H1 (cell line): ENCODE results near the gene MARK3. TPM values are rescaled to one million over a fixed set of nuclear protein-coding genes. Genes with fewer than 3 reads are reported as not detected.
"Not testable (repeated sequence)": the region's sequence is repeated elsewhere in the genome, so short reads cannot be mapped to it uniquely, and the experiment has no call there.

ENCODE experiments used
- CTCF ChIA-PET: fragments of 300-600 bp; sonication (Branson Sonifier 250); formaldehyde crosslinking; loops from one replicate; lab custom pipeline; 2021; ENCODE audit not compliant: partially characterized antibody; lab: Charles Lee
- POLR2A ChIA-PET: fragments of 300-600 bp; sonication (Branson Sonifier 250); formaldehyde crosslinking; loops from one replicate; lab custom pipeline; 2021; ENCODE audit warnings: inconsistent platforms; ENCODE audit not compliant: partially characterized antibody; lab: Charles Lee
- DNase-seq, 2 experiments: peaks; one replicate each; pipeline versions ENCODE4 v3.0.0 to v3.0.0-alpha.2; 2010 to 2022; ENCODE audit warnings: low spot score in 2 of 2, low read depth in 1 of 2, mixed read lengths in 1 of 2
- FAIRE-seq: peaks from 2 replicates; lab custom pipeline; 2011; peaks lifted over from hg19 to GRCh38; lab: Jason Lieb, UNC
- H2AFZ ChIP-seq: 2 replicates; pipeline ENCODE4 v1.8.1; 2012; ENCODE audit warnings: low read length, inconsistent platforms
- H2AK5ac ChIP-seq: 2 replicates; pipeline ENCODE4 v1.6.1; 2013; ENCODE audit warnings: low read depth, low read length
- H2BK120ac ChIP-seq: replicated peaks from 2 replicates; pipeline ENCODE3; 2013; ENCODE audit warnings: low read depth, low read length, inconsistent platforms
- H2BK12ac ChIP-seq: 2 replicates; pipeline ENCODE4 v1.6.1; 2013; ENCODE audit warnings: low read depth, low read length
- H2BK15ac ChIP-seq: 2 replicates; pipeline ENCODE4 v1.6.1; 2013; ENCODE audit warnings: low read length
- H2BK20ac ChIP-seq: 2 replicates; pipeline ENCODE4 v1.6.1; 2013; ENCODE audit warnings: low read length
- H2BK5ac ChIP-seq: 2 replicates; pipeline ENCODE4 v1.6.1; 2013; ENCODE audit warnings: low read depth, low read length
- H3K14ac ChIP-seq: 2 replicates; pipeline ENCODE4 v1.6.1; 2013; ENCODE audit warnings: inconsistent platforms; ENCODE audit not compliant: insufficient read length
- H3K18ac ChIP-seq: 2 replicates; pipeline ENCODE4 v1.6.1; 2013; ENCODE audit warnings: low read length; ENCODE audit errors: extremely low read depth
- H3K23ac ChIP-seq: 2 replicates; pipeline ENCODE4 v1.6.1; 2013; ENCODE audit warnings: inconsistent platforms; ENCODE audit not compliant: insufficient read length
- H3K23me2 ChIP-seq: 2 replicates; pipeline ENCODE4 v1.6.1; 2013; ENCODE audit warnings: low read depth, low read length
- H3K27ac ChIP-seq: 2 replicates; pipeline ENCODE4 v1.6.1; 2011; ENCODE audit warnings: low read depth, low read length, inconsistent platforms
- H3K27me3 ChIP-seq, 4 experiments: replicated peaks in 1 of 4; 1 replicate in 1 of 4; 2 replicates in 3 of 4; pipeline versions ENCODE4 v1.6.1 to v1.8.1; 2011 to 2013; ENCODE audit warnings: low read length in 3 of 4, mild to moderate bottlenecking in 3 of 4, inconsistent platforms in 2 of 4, mixed read lengths in 2 of 4, moderate library complexity in 1 of 4; ENCODE audit not compliant: control insufficient read depth in 3 of 4, insufficient read depth in 3 of 4; ENCODE audit errors: extremely low read depth in 1 of 4
- H3K36me3 ChIP-seq, 4 experiments: 2 replicates each; pipeline versions ENCODE4 v1.6.1 to v1.8.1; 2011 to 2013; ENCODE audit warnings: mild to moderate bottlenecking in 4 of 4, low read length in 3 of 4, moderate library complexity in 2 of 4, control low read depth in 1 of 4, inconsistent platforms in 1 of 4; ENCODE audit not compliant: insufficient read depth in 4 of 4, control insufficient read depth in 2 of 4
- H3K4ac ChIP-seq: replicated peaks from 2 replicates; pipeline ENCODE3; 2013; ENCODE audit warnings: low read length, low read depth, mixed read lengths, inconsistent platforms; ENCODE audit not compliant: insufficient read length
- H3K4me1 ChIP-seq, 4 experiments: replicated peaks in 1 of 4; 1 replicate in 1 of 4; 2 replicates in 3 of 4; pipeline versions ENCODE4 v1.6.1 to v1.8.1; 2011 to 2013; ENCODE audit warnings: low read length in 3 of 4, inconsistent platforms in 2 of 4, mixed read lengths in 1 of 4; ENCODE audit not compliant: insufficient read depth in 4 of 4, control insufficient read depth in 3 of 4
- H3K4me2 ChIP-seq, 2 experiments: 2 replicates each; pipeline versions ENCODE4 v1.6.1 to v1.8.1; 2011 to 2013; ENCODE audit warnings: low read depth in 2 of 2, low read length in 2 of 2, control low read depth in 1 of 2, inconsistent platforms in 1 of 2, mild to moderate bottlenecking in 1 of 2; ENCODE audit not compliant: insufficient read depth in 1 of 2
- H3K4me3 ChIP-seq, 4 experiments: fragments of 200-600, 300-600 bp in 1 of 4; sonication (generic), shearing (Covaris generic), sonication (Bioruptor Twin) in 1 of 4; 2 replicates each; pipeline versions ENCODE4 v1.5.1 to v1.8.1; 2011 to 2016; ENCODE audit warnings: low read length in 4 of 4, low read depth in 3 of 4, control low read depth in 2 of 4, inconsistent platforms in 2 of 4, mild to moderate bottlenecking in 2 of 4, mixed read lengths in 1 of 4, moderate library complexity in 1 of 4; ENCODE audit not compliant: insufficient read depth in 2 of 4; ENCODE audit errors: extremely low read depth in 1 of 4
- H3K56ac ChIP-seq: replicated peaks from 2 replicates; pipeline ENCODE3; 2013; ENCODE audit warnings: low read depth, mild to moderate bottlenecking, mixed read lengths, low read length, inconsistent platforms; ENCODE audit not compliant: insufficient read length
- H3K79me1 ChIP-seq: 2 replicates; pipeline ENCODE4 v1.6.1; 2013; ENCODE audit warnings: low read depth, low read length, control low read depth
- H3K79me2 ChIP-seq, 2 experiments: 2 replicates each; pipeline versions ENCODE4 v1.6.1 to v1.8.1; 2012 to 2013; ENCODE audit warnings: low read length in 2 of 2, mild to moderate bottlenecking in 2 of 2, inconsistent platforms in 1 of 2; ENCODE audit not compliant: insufficient read depth in 2 of 2, control insufficient read depth in 1 of 2
- H3K9ac ChIP-seq, 4 experiments: replicated peaks in 1 of 4; 1 replicate in 1 of 4; 2 replicates in 3 of 4; pipeline versions ENCODE4 v1.6.1 to v1.8.1; 2011 to 2013; ENCODE audit warnings: low read depth in 3 of 4, low read length in 3 of 4, control low read depth in 2 of 4, mild to moderate bottlenecking in 2 of 4, moderate library complexity in 2 of 4, inconsistent platforms in 1 of 4; ENCODE audit errors: extremely low read depth in 1 of 4
- H3K9me3 ChIP-seq, 2 experiments: 2 replicates each; pipeline versions ENCODE4 v1.6.1 to v1.8.1; 2012 to 2013; ENCODE audit warnings: mild to moderate bottlenecking in 2 of 2, moderate library complexity in 2 of 2, control low read depth in 1 of 2, inconsistent platforms in 1 of 2, low read depth in 1 of 2, low read length in 1 of 2, mixed read lengths in 1 of 2; ENCODE audit not compliant: insufficient read depth in 2 of 2
- H4K20me1 ChIP-seq, 2 experiments: replicated peaks in 1 of 2; 2 replicates each; pipeline versions ENCODE3 to v1.8.1; 2011 to 2013; ENCODE audit warnings: inconsistent platforms in 2 of 2, low read length in 2 of 2, mild to moderate bottlenecking in 1 of 2; ENCODE audit not compliant: insufficient read depth in 2 of 2, control insufficient read depth in 1 of 2
- H4K5ac ChIP-seq: 2 replicates; pipeline ENCODE4 v1.6.1; 2013; ENCODE audit warnings: low read length, low read depth, mixed read lengths, inconsistent platforms; ENCODE audit not compliant: insufficient read length
- H4K8ac ChIP-seq: 2 replicates; pipeline ENCODE4 v1.8.0; 2013; ENCODE audit warnings: mild to moderate bottlenecking, moderate library complexity, low read length, inconsistent platforms; ENCODE audit not compliant: insufficient read depth; ENCODE audit errors: extremely low read depth
- H4K91ac ChIP-seq: replicated peaks from 2 replicates; pipeline ENCODE3; 2013; ENCODE audit warnings: low read length, mixed read lengths, inconsistent platforms; ENCODE audit not compliant: insufficient read length
- WGBS, 2 experiments: shearing (Covaris generic) in 1 of 2; methylation state at CpG; one replicate each; pipeline versions ENCODE4 v1.1.6 to v1.1.7; 2013 to 2015; ENCODE audit warnings: low lambda C conversion rate in 2 of 2, mixed read lengths in 2 of 2, inconsistent platforms in 1 of 2, low coverage in 1 of 2, missing lambda C conversion rate in 1 of 2; ENCODE audit not compliant: insufficient replicate concordance in 2 of 2, insufficient coverage in 1 of 2, insufficient read length in 1 of 2; ENCODE audit errors: extremely low coverage in 1 of 2, missing lambda C conversion rate in 1 of 2; 5-methylcytosine and 5-hydroxymethylcytosine counted together
- polyA plus RNA-seq, 7 experiments: library from polyadenylated mRNA; depleted of rRNA in 3 of 7; stranded (reverse) in 5 of 7; unstranded in 2 of 7; fragments of >200 nt in 5 of 7; fragments of 200-250 nt in 2 of 7; gene quantifications; 1 replicate in 5 of 7; 2 replicates in 1 of 7; 4 replicates in 1 of 7; pipeline versions ENCODE4 v1.2.1 to v1.2.3, GENCODE V29; 2011 to 2013; ENCODE audit warnings: missing spikeins in 2 of 7, mixed read lengths in 2 of 7
- total RNA-seq: library from RNA; stranded (reverse); fragmentation: NEBNext Ultra II Directional; extraction: Animal tissue kit (Norgen Biotek cat#: 25700); gene quantifications from 2 replicates; pipeline ENCODE4 v1.2.1, GENCODE V29; 2021

The MARK3 gene
- total and polyA plus RNA-seq, 2 of the 8 experiments (the other 6 are each of a cell fraction or from before 2014, with no cell fraction given): 39.4 to 76.9 TPM

GRCh38 chr14:103525430-103526246 lies 140.4 kb downstream of the MARK3 start:
- H3K36me3 ChIP-seq, H4K5ac ChIP-seq, DNase-seq, H2AFZ ChIP-seq, H2BK12ac ChIP-seq, H4K91ac ChIP-seq, H3K9me3 ChIP-seq, H3K9ac ChIP-seq, H2AK5ac ChIP-seq, H3K23ac ChIP-seq, H4K8ac ChIP-seq, H2BK20ac ChIP-seq, H3K4me3 ChIP-seq, H3K18ac ChIP-seq, H2BK15ac ChIP-seq, H2BK5ac ChIP-seq, H3K56ac ChIP-seq, H2BK120ac ChIP-seq, FAIRE-seq, H3K27ac ChIP-seq, H3K14ac ChIP-seq, H3K4ac ChIP-seq, H3K4me2 ChIP-seq: not testable (repeated sequence)
- H3K23me2 ChIP-seq: peaks cover 20% of the 10 kb centered on the region; the same call in 1 of the 2 replicates
- CTCF ChIA-PET: interaction anchor here (12.5 kb wide), 1 partner anchor 21 kb away, joined by 230 read pairs; no protein-coding TSS in a partner anchor
- H3K79me2 ChIP-seq: peaks cover 5 to 17% of the 10 kb centered on the region in 2 experiments; a peak in 3 of 4 replicates
- POLR2A ChIA-PET: interaction anchor here (9.6 to 29.8 kb wide), 2 partner anchors 7 to 15 kb away, joined by 140 to 844 read pairs; partner anchors contain the start of gene CKB
- peaks cover 0 to 16% (median 15%) of the 10 kb centered on the region in 4 experiments; a peak in 6 of 7 replicates for H3K4me1 ChIP-seq
- WGBS, 2 experiments: 86% methylated on average over 17 of the region's 17 CpGs; no CpG with 5 or more reads in 1 of the 2 experiments
- peaks cover 11% of the 10 kb centered on the region for H3K79me1 ChIP-seq
- H3K27me3 ChIP-seq: peaks cover 3 to 23% (median 13%) of the 10 kb centered on the region in 4 experiments
- peaks cover 2 to 16% of the 10 kb centered on the region in 2 experiments for H4K20me1 ChIP-seq
